ENCODE data around the gene WDFY3. TPM values are rescaled to one million over a fixed set of nuclear protein-coding genes. Genes with fewer than 3 reads are reported as not detected.
"Not testable (repeated sequence)": the region's sequence is repeated elsewhere in the genome, so short reads cannot be mapped to it uniquely, and the experiment has no call there.

WDFY3 gene
- total RNA-seq, 1 experiment from 2014 or later = not detected

- H2AFZ ChIP-seq (ENCODE audit: low read length) = no peak overlapping the region
- no peaks in the 10 kb centered on the region for H3K27me3 ChIP-seq (ENCODE audit: low read length)
- no peaks in the 10 kb centered on the region for H4K20me1 ChIP-seq (ENCODE audit: insufficient read depth, low read depth, low read length)
- H3K9ac ChIP-seq (ENCODE audit: low read length) = no peak overlapping the region
- H3K4me2 ChIP-seq (ENCODE audit: low read depth, low read length, poor library complexity, severe bottlenecking) = no peak overlapping the region
- no peaks in the 10 kb centered on the region for H3K4me1 ChIP-seq (ENCODE audit: low read length)
- H3K4me3 ChIP-seq (ENCODE audit: low read length) = no peak overlapping the region
- H3K9me2 ChIP-seq (replicated peaks; ENCODE audit: insufficient read depth, low read length) = no peaks in the 10 kb centered on the region
- H3K27ac ChIP-seq (ENCODE audit: low read length) = no peak overlapping the region
- DNase-seq = no peak
- H3K79me2 ChIP-seq (ENCODE audit: low read length) = no peaks in the 10 kb centered on the region
- H3K9me3 ChIP-seq (ENCODE audit: low read length) = no peaks in the 10 kb centered on the region
- H3K36me3 ChIP-seq (ENCODE audit: insufficient read depth, low read length) = no peaks in the 10 kb centered on the region
Observed at GRCh38 chr4:84673475-84674240, 292.8 kb downstream of the WDFY3 start.

DNA sequence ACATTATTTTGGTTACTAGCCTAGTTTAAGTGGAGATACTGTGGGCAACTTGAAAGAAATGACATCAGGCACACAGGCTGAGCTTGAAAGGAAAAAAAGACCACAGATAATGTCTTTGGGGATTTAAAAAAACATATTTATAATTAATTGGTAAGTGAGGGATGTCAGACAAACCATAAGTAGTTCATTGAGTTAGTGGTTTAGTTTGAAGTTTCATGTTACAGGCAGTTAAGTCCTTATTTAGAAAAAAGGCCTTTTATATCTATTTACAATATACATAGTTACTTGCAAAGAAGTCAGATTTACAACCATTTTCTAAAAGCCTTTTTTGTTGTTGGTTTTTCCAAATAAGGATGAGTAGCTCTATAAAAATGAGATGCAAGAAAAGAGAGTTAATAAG lies 294.3 kb downstream of the WDFY3 start:
- no peaks in the 10 kb centered on the region for H3K4me1 ChIP-seq (ENCODE audit: low read length)
- H3K27me3 ChIP-seq (ENCODE audit: low read length) = no peaks in the 10 kb centered on the region
- no peaks in the 10 kb centered on the region for H3K9me3 ChIP-seq (ENCODE audit: low read length)
- H2AFZ ChIP-seq (ENCODE audit: low read length) = no peak overlapping the region
- H3K27ac ChIP-seq (ENCODE audit: low read length) = no peak overlapping the region
- no peaks in the 10 kb centered on the region for H4K20me1 ChIP-seq (ENCODE audit: insufficient read depth, low read depth, low read length)
- no peaks in the 10 kb centered on the region for H3K9me2 ChIP-seq (replicated peaks; ENCODE audit: insufficient read depth, low read length)
- H3K4me3 ChIP-seq (ENCODE audit: low read length) = no peak overlapping the region
- no peak overlapping the region for H3K9ac ChIP-seq (ENCODE audit: low read length)
- no peak for DNase-seq
- H3K36me3 ChIP-seq (ENCODE audit: insufficient read depth, low read length) = no peaks in the 10 kb centered on the region
- no peak overlapping the region for H3K4me2 ChIP-seq (ENCODE audit: low read depth, low read length, poor library complexity, severe bottlenecking)
- no peaks in the 10 kb centered on the region for H3K79me2 ChIP-seq (ENCODE audit: low read length)

GRCh38 chr4:84669201-84669600 lies 297.3 kb downstream of the WDFY3 start:
- H3K27ac ChIP-seq (ENCODE audit: low read length) = no peak overlapping the region
- H3K4me1 ChIP-seq (ENCODE audit: low read length) = no peaks in the 10 kb centered on the region
- H3K9me2 ChIP-seq (replicated peaks; ENCODE audit: insufficient read depth, low read length) = no peaks in the 10 kb centered on the region
- no peaks in the 10 kb centered on the region for H3K9me3 ChIP-seq (ENCODE audit: low read length)
- H2AFZ ChIP-seq (ENCODE audit: low read length) = no peak overlapping the region
- no peaks in the 10 kb centered on the region for H4K20me1 ChIP-seq (ENCODE audit: insufficient read depth, low read depth, low read length)
- H3K9ac ChIP-seq (ENCODE audit: low read length) = no peak overlapping the region
- DNase-seq = no peak
- no peak overlapping the region for H3K4me2 ChIP-seq (ENCODE audit: low read depth, low read length, poor library complexity, severe bottlenecking)
- H3K36me3 ChIP-seq (ENCODE audit: insufficient read depth, low read length) = no peaks in the 10 kb centered on the region
- H3K4me3 ChIP-seq (ENCODE audit: low read length) = no peak overlapping the region
- H3K79me2 ChIP-seq (ENCODE audit: low read length) = no peaks in the 10 kb centered on the region
- no peaks in the 10 kb centered on the region for H3K27me3 ChIP-seq (ENCODE audit: low read length)

GRCh38 chr4:84666439-84666838 lies 300.1 kb downstream of the WDFY3 start:
- no peaks in the 10 kb centered on the region for H3K9me3 ChIP-seq (ENCODE audit: low read length)
- no peaks in the 10 kb centered on the region for H3K36me3 ChIP-seq (ENCODE audit: insufficient read depth, low read length)
- H3K4me1 ChIP-seq (ENCODE audit: low read length) = no peaks in the 10 kb centered on the region
- H3K27ac ChIP-seq (ENCODE audit: low read length) = no peak overlapping the region
- no peaks in the 10 kb centered on the region for H3K27me3 ChIP-seq (ENCODE audit: low read length)
- no peak for DNase-seq
- H3K4me2 ChIP-seq (ENCODE audit: low read depth, low read length, poor library complexity, severe bottlenecking) = no peak overlapping the region
- H4K20me1 ChIP-seq (ENCODE audit: insufficient read depth, low read depth, low read length) = no peaks in the 10 kb centered on the region
- no peaks in the 10 kb centered on the region for H3K9me2 ChIP-seq (replicated peaks; ENCODE audit: insufficient read depth, low read length)
- H2AFZ ChIP-seq (ENCODE audit: low read length) = no peak overlapping the region
- no peaks in the 10 kb centered on the region for H3K79me2 ChIP-seq (ENCODE audit: low read length)
- no peak overlapping the region for H3K9ac ChIP-seq (ENCODE audit: low read length)
- H3K4me3 ChIP-seq (ENCODE audit: low read length) = no peak overlapping the region

DNA sequence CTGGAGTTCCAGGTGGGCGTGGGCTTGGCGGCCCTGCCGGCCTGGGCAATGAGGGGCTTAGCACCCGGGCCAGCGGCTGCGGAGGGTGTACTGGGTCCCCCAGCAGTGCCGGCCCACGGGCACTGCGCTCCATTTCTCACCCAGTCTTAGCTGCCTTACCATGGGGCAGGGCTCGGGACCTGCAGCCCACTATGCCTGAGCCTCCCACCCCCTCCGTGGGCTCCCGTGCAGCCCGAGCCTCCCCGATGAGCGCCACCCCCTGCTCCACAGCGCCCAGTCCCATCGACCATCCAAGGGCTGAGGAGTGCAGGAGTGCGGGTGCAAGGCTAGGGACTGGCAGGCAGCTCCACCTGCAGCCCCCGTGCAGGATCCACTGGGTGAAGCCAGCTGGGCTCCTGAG lies 301.7 kb downstream of the WDFY3 start:
- not testable (repeated sequence) for H3K4me1 ChIP-seq (ENCODE audit: low read length); H3K9ac ChIP-seq (ENCODE audit: low read length); H3K79me2 ChIP-seq (ENCODE audit: low read length); DNase-seq; H3K27me3 ChIP-seq (ENCODE audit: low read length); H3K4me3 ChIP-seq (ENCODE audit: low read length); H3K9me3 ChIP-seq (ENCODE audit: low read length); H3K9me2 ChIP-seq (replicated peaks; ENCODE audit: insufficient read depth, low read length); H2AFZ ChIP-seq (ENCODE audit: low read length); H3K27ac ChIP-seq (ENCODE audit: low read length); H3K4me2 ChIP-seq (ENCODE audit: low read depth, low read length, poor library complexity, severe bottlenecking); H3K36me3 ChIP-seq (ENCODE audit: insufficient read depth, low read length); H4K20me1 ChIP-seq (ENCODE audit: insufficient read depth, low read depth, low read length)

DNA sequence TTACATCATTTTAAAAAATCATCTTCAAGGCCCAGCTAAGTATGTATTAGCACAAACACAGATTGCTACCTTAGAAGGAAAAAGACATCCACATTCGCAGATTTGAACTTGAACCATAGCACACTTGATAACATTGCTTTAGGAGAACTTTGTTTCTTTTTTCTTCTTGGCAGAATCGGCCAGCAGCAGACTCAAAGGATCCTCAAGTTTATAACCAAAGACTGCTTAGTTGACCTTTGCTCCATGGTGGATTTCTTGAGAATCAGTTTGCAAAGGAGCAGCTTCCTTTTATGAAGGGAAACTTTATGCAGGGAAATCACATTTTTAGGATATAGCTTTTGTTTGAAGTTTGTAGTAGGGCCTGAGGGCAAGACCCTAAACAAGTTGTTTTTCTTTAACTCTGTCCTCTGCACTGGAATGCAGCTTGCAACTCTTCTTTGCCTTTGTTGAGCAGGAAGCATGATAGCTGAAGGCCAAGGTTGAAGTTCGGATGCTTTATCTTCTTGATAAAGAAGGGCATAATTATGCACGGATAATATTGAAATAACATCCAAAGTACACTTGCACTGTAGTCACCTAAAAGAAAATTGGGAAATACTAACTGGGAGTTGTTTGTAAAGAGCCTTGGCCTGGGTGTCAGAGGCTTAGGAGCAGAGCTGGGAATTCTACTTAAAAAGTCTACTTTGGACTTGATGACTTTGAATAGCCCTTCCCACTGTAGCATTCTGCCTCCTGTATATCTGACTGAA lies 305.1 kb downstream of the WDFY3 start:
- H3K79me2 ChIP-seq (ENCODE audit: low read length) = no peaks in the 10 kb centered on the region
- DNase-seq = no peak
- H3K9me3 ChIP-seq (ENCODE audit: low read length) = no peaks in the 10 kb centered on the region
- no peaks in the 10 kb centered on the region for H3K27me3 ChIP-seq (ENCODE audit: low read length)
- no peak overlapping the region for H3K4me2 ChIP-seq (ENCODE audit: low read depth, low read length, poor library complexity, severe bottlenecking)
- no peaks in the 10 kb centered on the region for H4K20me1 ChIP-seq (ENCODE audit: insufficient read depth, low read depth, low read length)
- no peak overlapping the region for H3K9ac ChIP-seq (ENCODE audit: low read length)
- H3K4me1 ChIP-seq (ENCODE audit: low read length) = no peaks in the 10 kb centered on the region
- no peak overlapping the region for H3K27ac ChIP-seq (ENCODE audit: low read length)
- H3K9me2 ChIP-seq (replicated peaks; ENCODE audit: insufficient read depth, low read length) = no peaks in the 10 kb centered on the region
- no peak overlapping the region for H3K4me3 ChIP-seq (ENCODE audit: low read length)
- no peaks in the 10 kb centered on the region for H3K36me3 ChIP-seq (ENCODE audit: insufficient read depth, low read length)
- H2AFZ ChIP-seq (ENCODE audit: low read length) = no peak overlapping the region

DNA sequence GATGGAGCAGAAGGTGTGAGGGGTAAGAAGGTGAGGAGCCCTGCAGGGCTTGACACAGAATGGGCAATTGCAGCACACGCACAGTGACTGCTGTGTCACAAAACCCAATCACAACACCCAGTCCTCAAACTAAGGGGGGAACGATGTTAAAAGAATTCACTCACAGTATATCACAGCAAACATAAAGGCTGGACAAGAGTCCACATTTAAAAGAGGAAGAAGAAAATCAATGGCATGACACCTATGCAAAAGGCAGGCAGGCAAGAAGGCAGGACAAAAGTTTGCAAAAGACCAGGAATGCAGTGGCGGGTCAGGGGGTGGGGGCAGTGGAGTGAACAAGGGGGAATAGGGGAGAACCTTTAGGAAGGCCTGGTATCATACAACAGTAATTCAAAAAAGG lies 305.9 kb downstream of the WDFY3 start:
- Histone ChIP-seq H3K27me3 (ENCODE audit: low read length) (no peaks in the 10 kb centered on the region), H3K4me1 (ENCODE audit: low read length) (no peaks in the 10 kb centered on the region), H3K79me2 (ENCODE audit: low read length) (no peaks in the 10 kb centered on the region), H3K9me2 (replicated peaks; ENCODE audit: insufficient read depth, low read length) (no peaks in the 10 kb centered on the region), H3K9me3 (ENCODE audit: low read length) (no peaks in the 10 kb centered on the region), H4K20me1 (ENCODE audit: insufficient read depth, low read depth, low read length) (no peaks in the 10 kb centered on the region), H3K4me2 (ENCODE audit: low read depth, low read length, poor library complexity, severe bottlenecking) (no peak overlapping the region), H3K9ac (ENCODE audit: low read length) (no peak overlapping the region), H3K36me3 (ENCODE audit: insufficient read depth, low read length) (no peaks in the 10 kb centered on the region), H2AFZ (ENCODE audit: low read length) (no peak overlapping the region), H3K4me3 (ENCODE audit: low read length) (no peak overlapping the region), H3K27ac (ENCODE audit: low read length) (no peak overlapping the region)
- no peak for DNase-seq

- Histone ChIP-seq H3K4me1 (ENCODE audit: low read length) (no peaks in the 10 kb centered on the region), H3K27ac (ENCODE audit: low read length) (no peak overlapping the region)
- DNase-seq = no peak
Observed at GRCh38 chr4:84652478-84652877, 314.0 kb downstream of the WDFY3 start.

More at GRCh38 chr4:84652478-84652877, 314.0 kb downstream of the WDFY3 start:
- Histone ChIP-seq H3K4me2 (ENCODE audit: low read depth, low read length, poor library complexity, severe bottlenecking) (no peak overlapping the region), H3K79me2 (ENCODE audit: low read length) (no peaks in the 10 kb centered on the region), H3K9me2 (replicated peaks; ENCODE audit: insufficient read depth, low read length) (no peaks in the 10 kb centered on the region), H3K9ac (ENCODE audit: low read length) (no peak overlapping the region), H4K20me1 (ENCODE audit: insufficient read depth, low read depth, low read length) (no peaks in the 10 kb centered on the region), H3K27me3 (ENCODE audit: low read length) (no peaks in the 10 kb centered on the region), H3K4me3 (ENCODE audit: low read length) (no peak overlapping the region), H3K36me3 (ENCODE audit: insufficient read depth, low read length) (no peaks in the 10 kb centered on the region), H3K9me3 (ENCODE audit: low read length) (no peaks in the 10 kb centered on the region), H2AFZ (ENCODE audit: low read length) (no peak overlapping the region)

Data from Karpas-422 (cell line).